Stromal cell of bone marrow (primary cell): Measurements from ENCODE around the gene ASB13.

ENCODE experiments used
- DNase-seq: peaks from one replicate; pipeline ENCODE4 v3.0.0-alpha.2; 2012; ENCODE audit warnings: low read depth

The ASB13 gene

GRCh38 chr10:5669604-5670003 is 3.2 kb upstream of the ASB13 start:
- DNase-seq, result no peak

- no peak for DNase-seq
Observed at GRCh38 chr10:5668429-5668828, 2.0 kb upstream of the ASB13 start.

GRCh38 chr10:5666841-5667630 is 641 bp upstream of the ASB13 start:
- DNase-seq, result no peak

GRCh38 chr10:5665373-5666007 is 905 bp downstream of the ASB13 start:
- DNase-seq, result no peak

GRCh38 chr10:5663692-5664427 is 2.5 kb downstream of the ASB13 start:
- no peak for DNase-seq

GRCh38 chr10:5662708-5663579 is 3.5 kb downstream of the ASB13 start:
- no peak for DNase-seq

- no peak for DNase-seq
Observed at GRCh38 chr10:5661043-5661442, 5.4 kb downstream of the ASB13 start.

- peak; percentile 27 for DNase-seq
Observed at GRCh38 chr10:5659702-5660528, 6.5 kb downstream of the ASB13 start.

GRCh38 chr10:5658871-5659618 is 7.3 kb downstream of the ASB13 start:
- no peak for DNase-seq

GRCh38 chr10:5656737-5657579 is 9.4 kb downstream of the ASB13 start:
- DNase-seq, result no peak

GRCh38 chr10:5655121-5655520 is 11.3 kb downstream of the ASB13 start:
- no peak for DNase-seq

- no peak for DNase-seq
Observed at GRCh38 chr10:5654218-5654755, 12.1 kb downstream of the ASB13 start.

GRCh38 chr10:5652746-5653145 is 13.6 kb downstream of the ASB13 start:
- DNase-seq, result no peak

GRCh38 chr10:5651388-5651764 is 15.0 kb downstream of the ASB13 start:
- DNase-seq, result no peak

GRCh38 chr10:5650664-5651387 is 15.6 kb downstream of the ASB13 start:
- no peak for DNase-seq

- DNase-seq, result no peak
Observed at GRCh38 chr10:5649746-5650145, 16.6 kb downstream of the ASB13 start.

GRCh38 chr10:5648494-5649457 is 17.6 kb downstream of the ASB13 start:
- DNase-seq, result no peak
